HG03095 (cell line): ENCODE results near the gene PPP1CC.
"Not testable (repeated sequence)": the region's sequence is repeated elsewhere in the genome, so short reads cannot be mapped to it uniquely, and the experiment has no call there.

Experiments
- ATAC-seq: cut with Tn5 transposase; IDR thresholded peaks from one replicate; pipeline ENCODE4 v1.9.1; 2021; ENCODE audit warnings: moderate library complexity; ENCODE audit not compliant: unreplicated experiment

PPP1CC gene

DNA sequence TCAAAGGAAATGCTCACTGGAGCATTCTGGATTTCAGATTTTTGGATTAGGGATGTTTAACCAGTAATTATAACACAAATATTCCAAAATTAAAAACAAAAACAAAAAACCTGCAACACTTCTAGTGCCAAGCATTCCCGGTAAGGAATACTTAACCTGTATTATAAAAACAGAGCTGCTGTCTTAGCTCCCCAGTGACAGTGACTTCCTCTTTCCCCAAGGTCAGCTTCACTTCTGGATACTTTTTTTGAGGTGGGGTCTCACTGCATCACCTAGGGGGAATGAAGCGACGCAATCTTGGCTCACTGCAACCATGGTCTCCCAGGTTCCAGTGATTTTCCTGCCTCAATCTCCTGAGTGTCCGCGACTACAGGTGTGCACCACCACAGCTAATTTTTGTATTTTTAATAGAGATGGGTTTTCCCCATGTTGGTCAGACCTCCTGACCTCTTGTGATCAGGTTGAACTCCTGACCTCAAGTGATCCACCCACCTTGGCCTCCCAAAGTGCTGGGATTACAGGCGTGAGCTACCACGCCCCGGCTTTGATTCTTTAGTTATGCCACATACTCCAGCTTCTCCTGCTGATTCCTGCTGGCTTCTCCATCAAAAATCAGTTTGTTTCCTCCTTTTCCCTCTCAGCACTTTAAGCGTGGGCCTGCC, 15.9 kb downstream of the PPP1CC start:
- no peak for ATAC-seq

DNA sequence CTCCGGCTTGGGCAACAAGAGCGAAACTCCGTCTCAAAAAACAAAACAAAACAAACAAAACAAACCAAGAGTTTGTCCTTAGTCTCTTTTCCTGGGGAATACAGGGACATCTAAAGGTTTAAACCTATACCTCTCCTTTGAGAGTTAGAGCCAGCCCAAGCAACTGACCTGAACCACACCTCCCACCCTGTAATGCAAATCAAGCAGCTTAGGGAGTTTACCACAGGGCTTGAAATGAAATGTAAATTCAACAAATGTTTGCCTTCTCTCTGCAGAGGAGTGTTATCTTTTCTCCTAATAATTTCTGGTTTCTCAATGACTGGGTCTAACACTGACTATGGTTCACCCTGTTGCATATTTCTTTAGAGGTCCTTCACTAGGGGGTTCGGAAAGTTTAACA, 16.7 kb downstream of the PPP1CC start:
- ATAC-seq = no peak

DNA sequence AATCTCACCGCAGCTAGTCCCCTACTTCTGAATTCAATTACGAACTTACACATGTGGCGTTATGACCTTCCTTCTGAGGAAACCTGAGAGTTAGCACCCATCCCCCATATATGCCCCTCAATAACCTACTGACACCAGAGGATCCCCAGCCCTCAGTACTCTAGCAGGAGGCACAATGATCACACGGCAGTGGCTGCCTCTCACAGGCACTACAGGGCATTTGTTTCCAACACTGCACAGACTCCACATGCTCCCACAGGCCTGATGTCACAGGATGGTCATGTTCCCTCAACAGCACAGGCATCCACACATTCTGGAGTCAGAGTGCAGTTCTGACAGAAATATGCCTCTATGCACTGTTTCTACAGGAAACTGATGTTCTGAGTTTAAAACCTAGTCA, 17.4 kb downstream of the PPP1CC start:
- no peak for ATAC-seq

DNA sequence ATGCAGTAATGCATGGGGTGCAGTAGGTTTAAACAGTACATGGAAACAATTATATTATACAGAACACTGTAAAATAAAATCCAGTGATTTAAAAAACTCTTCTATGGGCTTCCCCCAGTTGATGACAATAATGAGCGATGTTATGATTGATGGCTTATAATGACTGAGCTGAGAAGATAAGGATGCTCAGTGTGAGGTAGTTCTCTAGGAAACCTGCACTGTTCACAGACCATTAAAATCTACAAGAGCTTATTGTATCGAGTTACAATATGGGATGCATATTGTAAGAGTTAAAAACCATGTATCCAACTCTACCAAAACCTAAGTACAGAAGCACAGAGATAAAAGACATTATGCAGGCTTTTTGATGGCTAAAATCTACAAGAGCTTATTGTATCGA, 19.8 kb downstream of the PPP1CC start:
- not testable (repeated sequence) for ATAC-seq

DNA sequence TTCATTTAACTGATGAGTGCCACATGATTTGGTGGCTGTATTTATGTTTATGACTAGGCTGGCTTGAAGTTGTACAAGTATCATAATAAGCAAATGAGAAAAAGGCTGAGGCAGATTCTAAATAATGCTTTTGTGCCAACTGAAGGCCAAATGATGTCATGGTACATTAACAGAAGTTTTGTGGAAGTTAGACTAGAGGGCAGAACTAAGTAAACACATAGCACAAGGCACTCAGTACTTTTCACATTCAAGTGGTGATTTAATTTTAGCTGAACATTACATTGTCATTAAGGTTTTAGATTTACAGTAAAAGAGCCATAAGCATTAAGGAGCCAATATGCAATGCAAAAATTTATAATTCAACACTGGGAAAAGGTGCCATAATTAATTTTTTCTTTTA, 21.1 kb downstream of the PPP1CC start:
- no peak for ATAC-seq

DNA sequence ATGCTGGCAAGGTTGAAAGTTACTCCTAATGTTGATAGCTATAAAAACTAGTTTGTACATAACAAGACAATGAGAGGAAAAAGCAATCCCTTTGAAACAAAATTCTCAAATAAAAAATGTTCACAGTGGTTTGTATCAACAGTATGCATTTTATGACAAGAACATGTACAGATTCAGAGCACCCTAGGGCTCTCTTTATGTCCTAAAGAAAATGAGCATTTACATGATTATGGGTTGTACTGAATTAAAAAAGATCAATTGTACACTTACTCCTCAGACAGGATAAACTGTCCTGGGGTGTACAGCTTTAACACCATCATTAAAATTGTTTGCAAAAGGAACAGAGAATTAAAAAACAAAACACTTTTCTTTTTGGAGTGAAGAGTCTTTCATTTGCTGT, 22.2 kb downstream of the PPP1CC start:
- ATAC-seq = no peak

DNA sequence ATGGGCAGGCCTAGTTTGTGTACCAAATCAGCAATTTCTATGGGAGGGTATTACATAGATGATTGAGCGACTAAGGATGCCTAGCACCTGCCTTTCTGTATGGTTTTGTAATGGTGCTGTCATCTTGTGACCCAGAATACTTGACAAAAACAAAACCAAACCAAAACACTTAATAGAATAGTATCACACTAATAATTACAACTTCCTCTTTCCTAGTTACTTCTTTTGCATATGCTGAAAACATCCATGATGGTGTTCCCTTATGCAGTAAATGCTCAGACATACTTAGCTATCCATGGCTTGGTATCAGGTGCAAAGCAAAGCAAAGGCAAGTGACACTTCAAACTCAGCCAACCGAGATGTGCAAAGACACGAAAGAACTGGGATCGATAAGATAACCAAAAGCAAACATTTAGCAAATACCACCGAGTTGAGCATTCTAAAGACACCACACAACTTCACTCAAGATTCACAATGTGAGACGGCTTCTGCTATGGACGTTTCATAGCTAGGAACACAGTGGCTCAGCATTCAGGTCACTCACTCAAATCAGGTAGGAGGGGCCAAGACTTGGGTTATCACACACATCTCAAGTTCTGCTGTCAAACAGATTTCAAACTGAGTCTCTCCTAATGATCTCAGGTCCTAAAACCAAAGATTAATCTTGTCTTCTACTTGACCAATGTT, 24.3 kb downstream of the PPP1CC start:
- ATAC-seq = no peak

DNA sequence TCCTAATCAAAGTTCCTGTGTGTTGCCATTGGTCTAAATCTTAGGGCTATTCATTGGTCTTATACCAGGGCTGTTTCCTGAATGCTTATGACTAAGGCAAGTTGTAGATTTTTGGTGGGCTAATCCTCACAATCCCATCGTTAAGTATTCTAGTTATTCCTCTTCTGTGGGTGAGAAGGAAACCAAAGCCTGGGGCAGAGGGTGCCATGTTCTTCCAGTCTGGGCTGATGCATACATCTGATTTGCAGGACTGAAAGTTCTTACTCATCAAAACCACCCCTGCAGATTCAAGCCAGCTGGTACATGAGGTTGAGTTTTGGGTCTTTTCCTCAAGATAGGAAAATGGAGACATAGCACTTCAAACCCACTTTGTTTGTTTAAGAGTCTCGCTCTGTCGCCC, 25.7 kb downstream of the PPP1CC start:
- ATAC-seq = no peak

DNA sequence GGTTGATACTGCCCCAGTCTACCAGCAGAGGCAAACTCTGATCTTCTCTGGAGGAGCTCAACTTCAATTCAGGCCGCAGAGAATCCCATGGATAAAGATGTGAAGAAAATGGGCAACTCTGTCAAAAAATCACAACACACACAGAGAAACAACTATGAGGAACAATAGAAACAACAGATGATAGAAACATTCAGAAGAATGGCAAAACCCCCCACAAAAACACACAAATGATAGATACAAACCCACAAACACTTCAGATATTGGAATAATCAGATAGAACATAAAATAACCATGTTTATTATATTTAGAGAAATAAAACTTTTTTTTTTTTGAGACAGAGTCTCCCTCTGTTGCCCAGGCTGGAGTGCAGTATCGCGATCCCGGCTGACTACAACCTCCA, 33.8 kb downstream of the PPP1CC start:
- no peak for ATAC-seq

DNA sequence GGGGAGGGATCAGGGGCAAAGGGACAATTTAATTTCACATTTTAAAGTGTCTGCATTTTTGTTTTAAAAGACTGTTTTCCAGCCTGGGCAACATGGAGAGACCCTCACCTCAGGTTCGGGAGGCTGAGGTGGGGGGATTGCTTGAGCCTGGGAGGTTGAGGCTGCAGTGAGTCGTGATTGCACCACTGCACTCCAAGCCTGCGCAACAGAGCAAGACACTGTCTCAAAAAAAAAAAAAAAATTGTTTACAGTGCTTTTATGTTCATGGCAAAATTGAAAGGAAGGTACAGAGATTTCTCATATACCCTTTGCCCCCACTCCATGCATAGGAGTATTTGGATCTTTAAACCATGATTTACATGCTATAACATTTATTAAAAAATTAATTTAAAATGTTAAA, 37.4 kb downstream of the PPP1CC start:
- no peak for ATAC-seq

DNA sequence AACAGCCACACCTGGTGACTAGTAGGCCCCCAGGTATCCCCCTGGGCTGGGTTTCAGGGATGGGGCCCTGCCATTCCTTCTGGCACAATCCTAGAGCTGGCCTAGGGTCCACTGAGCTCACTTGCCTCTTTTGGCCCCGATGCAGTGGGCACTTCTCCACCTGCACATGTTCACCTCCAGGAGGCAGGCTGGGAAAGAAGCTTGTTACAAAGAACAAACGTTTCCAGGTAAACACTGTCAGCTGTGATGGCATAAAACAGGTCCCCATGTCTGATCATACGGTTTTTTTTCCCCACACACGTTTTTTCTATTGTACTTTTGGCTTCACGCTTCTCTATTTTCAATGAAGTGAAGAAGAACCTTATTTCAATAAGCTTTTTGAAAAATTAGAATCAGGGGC, 37.9 kb downstream of the PPP1CC start:
- ATAC-seq = no peak

DNA sequence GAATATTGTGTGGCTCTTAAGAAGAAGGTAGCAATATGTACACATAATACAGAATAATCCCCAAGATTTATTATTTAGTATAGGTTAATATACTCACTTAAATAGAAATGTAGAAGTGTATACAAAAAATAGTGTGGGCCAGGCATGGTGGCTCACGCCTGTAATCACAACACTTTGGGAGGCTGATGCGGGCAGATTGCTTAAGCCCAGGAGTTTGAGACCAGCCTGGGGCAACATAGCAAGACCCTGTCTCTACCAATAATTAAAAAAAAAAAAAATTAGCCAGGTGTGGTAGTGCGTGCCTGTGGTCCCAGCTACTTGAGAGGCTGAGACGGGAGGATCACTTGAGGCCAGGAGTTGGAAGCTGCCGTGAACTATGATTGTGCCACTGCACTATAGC, 38.5 kb downstream of the PPP1CC start:
- ATAC-seq = no peak

DNA sequence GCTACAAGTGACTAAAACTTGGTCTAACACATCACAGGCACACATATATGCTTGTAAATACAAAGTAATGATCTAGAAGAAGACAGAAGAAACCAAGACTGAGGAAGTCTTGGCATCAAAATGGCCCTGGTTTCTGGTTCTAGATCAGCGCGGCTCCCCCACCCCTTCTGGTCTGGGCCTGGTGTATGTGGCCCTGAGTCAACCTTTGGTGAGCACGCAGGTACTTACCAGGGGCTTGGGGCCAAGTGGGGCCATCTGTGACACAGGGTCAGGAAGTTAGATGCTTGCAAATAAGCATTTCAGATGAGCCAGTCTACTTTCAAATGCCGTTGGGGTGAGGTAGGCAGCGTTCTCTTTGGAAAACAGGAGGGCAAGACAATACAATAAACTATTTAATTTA, 40.6 kb downstream of the PPP1CC start:
- no peak for ATAC-seq

DNA sequence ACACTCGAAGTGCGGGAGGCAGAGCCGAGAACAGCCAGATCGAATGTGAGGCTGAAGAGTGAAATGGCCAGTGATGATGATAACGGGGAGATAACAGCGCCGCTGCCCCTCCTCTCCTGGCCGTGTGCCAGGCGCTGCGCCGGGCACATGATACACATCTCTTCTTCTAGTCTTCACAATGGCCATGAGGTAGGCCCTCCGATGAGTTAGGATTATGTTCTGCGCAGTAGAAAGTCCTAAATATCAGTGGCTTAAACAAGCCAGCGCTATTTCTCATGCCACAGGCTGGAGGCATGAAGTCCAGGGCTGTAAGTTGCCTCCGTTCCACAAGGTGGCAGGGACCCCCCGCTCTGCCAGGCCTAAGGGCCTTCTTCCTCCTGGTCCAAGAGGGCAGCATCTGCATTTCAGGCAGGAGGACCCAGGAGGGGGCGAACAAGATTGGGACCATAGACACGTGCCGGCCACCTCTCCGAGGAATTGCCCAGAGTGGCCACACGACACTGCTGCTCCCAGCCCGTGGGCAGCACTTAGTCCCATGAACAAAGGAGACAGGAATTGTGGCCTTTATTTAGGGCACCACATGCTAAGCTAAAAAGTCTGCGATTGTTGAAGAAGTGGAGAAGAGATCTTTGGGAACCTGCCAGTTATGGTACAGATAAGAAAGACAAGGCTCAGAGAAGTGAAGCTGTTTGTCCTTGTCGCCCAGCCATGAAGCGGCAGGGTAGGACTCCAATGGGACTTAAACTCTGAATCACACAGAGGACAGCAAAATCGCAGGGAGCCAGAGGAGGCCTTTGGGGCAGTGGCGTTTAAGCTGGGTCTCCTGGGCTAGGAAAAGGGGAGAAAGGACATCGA, 42.9 kb downstream of the PPP1CC start:
- ATAC-seq = no peak

DNA sequence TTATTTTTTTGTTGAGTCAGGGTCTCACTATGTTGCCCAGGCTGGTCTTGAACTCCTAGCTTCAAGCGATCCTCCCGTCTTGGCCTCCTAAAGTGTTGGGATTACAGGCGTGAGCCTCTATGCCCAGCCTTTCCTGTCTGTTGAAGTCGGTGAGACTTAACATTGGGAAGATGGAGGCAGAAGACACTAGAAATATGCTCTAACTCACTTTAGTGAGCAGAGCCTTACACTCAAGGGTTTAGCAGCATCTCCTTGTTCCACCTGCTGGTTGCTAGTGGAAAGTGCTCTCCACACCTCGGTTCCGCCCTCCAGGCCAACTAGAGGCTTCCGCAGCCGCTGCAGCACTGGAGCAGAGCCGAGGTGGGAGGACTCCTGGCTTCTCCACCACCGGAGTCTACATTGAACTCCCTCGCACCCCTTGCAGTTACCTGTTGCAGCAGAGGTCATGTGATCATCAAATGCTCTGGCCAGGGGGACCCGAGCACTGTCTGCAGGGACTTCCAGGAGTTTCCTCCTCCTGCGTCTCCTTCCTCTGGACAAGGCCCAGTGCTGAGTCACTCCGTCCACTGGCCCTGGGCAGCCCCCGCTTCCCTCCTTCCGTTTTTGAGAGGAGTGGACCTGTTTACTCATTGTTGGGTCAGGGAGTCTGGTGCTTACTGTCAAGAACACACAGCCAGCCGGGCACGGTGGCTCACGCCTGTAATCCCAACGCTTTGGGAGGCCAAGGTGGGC, 44.4 kb downstream of the PPP1CC start:
- peak; percentile 66 for ATAC-seq

DNA sequence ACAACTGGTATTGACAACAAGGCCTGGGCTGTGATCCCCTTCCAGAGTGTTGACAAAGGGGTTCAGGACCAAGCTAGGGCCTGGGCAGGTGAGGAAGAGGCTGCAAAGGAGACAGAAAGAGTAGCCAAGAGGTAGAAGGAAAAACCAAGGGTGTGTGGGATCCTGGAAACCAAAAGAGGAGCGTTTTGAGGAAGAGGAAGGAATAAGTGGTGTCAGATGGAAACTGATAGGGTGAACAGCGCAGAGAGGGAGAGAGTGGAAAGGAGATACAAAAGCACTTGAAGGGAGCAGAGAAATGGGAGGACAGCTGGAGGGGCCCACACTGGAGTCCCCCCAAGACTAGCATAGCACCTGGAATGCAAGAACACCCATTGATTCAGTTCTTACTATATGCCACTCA, 45.5 kb downstream of the PPP1CC start:
- no peak for ATAC-seq

DNA sequence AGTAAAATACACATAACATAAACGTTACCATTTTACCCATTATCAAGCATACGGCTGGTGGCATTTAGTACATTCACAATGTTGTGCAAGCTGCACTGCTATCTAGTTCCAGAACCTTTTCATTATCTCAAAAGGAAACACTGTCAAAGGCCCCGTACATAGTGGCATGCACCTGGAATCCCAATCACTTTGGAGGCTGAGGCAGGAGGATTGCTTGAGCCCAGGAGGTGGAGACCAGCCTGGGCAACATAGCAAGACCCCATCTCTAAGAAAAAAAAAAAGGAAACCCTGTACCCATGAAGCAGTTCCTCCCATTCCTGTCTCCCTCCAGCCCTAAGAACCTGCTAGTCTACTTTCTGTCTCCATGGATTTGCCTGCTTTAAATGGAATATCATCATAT, 46.4 kb downstream of the PPP1CC start:
- ATAC-seq = no peak

DNA sequence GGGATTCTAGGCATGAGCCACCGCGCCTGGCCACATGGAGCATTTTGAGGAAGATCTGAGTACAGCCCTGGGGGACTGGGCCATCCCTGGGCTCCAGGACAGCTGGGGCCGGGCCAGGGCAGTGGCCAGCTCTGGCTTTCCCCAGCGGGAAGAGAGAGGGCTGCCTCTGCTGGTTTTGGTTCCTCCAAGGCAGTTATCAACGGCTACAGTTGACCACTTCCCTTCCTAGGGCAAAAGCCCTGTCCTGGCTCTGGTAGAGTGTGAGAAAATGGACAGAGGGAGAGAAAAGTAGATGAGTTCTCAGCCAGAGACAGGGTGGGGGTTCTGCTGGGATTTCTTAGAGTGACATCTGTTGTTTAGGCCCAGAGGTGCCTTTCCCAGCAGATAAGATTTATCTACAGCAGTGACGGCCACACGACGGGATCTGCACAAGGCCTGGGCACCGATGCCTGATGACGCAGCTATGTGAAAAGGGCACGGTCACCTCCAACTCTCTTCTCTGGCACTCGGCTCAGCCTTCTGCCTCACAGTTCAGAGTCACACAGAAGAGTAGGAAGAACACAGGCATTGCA, 48.3 kb downstream of the PPP1CC start:
- no peak for ATAC-seq

DNA sequence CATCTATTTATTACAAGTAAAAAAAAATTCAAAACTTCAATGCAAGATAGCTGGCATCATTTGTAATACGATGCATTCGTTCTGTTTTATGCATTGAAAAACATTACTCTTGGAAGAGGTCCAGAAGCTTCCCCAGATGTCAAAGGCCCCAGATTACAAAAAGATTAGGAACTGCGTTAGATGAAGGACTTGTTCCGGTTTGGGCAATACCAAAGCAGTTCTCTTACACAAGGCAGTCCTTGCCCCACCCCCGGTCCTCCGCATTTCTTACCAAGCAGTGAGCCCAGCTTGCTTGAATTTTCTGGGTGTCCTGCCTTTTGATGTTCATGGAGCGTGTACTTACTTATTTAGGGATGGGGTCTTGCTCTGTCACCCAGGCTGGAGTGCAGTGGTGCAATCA, 49.0 kb downstream of the PPP1CC start:
- no peak for ATAC-seq

DNA sequence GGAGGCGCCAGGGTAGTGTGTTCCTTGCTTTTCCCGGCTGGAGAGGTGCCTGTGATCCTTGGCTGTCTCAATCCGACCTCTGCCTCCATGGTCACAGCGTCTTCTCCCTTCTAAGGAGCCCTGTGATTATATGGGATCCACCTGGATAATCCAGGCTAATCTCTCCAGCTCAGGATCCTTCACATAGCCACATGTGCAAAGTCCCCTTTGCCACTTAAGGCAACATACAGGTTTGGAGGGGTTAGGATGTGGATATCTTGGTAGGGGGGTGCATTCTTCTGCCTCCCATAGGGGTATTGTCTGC, 52.6 kb downstream of the PPP1CC start:
- no peak for ATAC-seq
